Stimulated activated CD4-positive, alpha-beta T cell treated with anti-CD3 and anti-CD28 coated beads, TNF-alpha, amount 100 ng/mL, for 24 hours (primary cell): ENCODE data around the gene KLHL29.
A peak's percentile ranks its signal among the peaks of the same experiment; 100 is the strongest.

Experiments used
- DNase-seq, 3 experiments: peaks; one replicate each; pipeline ENCODE4 v3.0.0-alpha.2; 2020; ENCODE audit warnings: low read depth in 3 of 3

Gene KLHL29

DNA sequence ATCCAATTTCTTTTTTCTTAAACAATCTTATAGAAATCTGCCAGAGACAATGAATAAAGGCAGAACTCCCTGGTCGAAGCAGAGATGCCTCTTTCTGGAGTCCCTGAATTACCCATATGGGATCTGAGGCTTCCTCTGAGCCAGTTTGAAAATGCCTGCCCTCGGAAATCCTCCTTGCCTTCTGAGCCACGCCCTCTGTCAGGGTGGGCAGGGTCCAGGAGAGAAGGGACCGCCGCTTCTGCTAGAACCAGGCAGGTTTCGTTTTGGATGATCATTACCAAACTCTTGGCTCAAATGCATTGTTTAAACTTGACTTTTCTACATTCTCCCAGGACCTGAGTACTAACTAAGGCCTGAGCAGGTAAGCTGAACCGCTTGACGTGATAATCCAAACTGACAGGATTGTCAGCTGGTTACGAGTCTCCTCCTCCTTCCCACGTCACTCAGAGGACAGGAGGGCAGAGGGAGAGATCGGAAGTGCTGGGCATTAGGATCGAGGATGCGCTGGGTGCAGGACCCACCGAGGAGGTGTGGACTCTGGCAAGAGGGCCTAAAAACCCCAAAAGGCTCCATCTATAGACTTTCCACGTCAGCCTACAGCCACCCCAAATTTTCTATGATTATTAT, 128.4 kb downstream of the KLHL29 start:
- no peak for DNase-seq

DNA sequence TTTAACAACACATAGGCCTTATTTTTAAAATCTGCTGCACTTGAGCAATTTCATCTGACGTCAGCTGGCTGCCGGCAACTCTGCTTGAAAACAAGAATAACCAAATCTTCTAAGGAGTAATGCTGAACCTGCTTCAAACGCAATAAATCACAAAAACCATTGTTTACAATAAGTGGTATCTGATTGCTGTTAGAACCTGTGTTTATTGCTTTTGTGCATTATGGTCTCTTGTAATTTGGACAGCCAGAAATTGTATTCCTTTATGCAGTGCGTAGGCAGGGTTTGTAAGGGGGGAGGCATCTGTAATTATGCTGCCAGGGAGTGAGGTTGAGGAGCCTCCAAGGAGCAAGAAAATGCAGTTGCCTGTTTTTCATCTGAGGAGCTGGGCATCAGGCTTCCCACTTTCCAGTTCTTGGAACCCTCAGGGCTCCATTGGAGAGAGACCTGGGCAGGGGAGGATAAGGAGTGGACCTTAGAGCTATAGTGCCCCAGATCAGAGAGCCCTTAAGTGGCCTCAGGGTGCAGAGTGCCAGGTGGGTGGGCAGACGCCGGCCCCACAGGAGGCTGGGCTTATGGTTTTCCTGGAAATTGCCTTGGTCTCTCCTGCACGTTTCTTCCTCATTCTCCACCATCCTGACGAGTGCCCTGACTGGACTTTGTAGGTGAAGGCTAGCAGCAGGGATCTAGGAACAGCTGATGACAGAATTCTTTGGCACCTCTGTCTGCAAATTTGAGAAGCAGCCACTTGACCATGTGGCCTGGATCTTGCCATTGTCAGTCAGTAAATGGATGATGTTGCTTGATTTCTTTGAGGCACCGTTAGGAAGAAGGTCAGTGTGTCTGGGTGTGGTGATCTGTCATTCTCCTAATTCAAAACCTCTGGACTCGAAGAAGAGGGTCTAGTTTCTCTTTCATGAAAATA, 129.2 kb downstream of the KLHL29 start:
- no peak for DNase-seq

DNA sequence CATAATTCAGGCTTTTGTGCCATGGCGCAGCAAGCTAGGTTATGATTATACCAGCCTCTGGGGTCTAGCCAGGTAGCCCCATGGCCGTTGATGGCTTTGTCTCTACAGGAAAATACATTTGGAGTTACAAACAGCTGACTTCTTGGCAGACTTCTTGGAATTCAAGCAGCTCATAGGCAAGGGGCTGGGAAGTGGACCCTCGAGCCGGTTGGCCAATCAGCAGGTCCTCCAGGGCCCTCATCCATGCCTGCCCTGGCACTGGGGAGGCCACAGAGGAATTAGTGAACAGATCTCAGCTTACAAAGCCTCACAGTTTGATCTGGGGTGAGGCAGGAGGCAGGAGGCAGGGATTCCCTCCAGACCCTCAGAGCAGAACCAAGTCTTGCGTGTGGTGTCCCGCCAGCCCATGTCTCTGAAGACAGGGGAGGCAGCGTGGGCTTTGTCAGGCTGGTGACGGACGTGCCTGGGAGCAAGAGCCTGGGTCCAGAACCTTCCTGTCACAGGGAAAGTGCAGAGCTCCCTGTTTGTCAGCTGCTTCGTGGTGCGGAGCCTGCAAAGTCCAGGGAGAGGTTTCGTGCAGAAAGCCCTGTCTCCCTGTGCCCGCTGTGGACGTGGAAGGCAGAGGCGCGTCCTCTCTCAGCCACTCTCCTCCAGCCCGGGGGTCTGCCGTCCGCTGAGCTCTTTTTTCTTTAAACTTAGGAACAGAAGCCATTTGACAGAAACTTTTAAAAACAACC, 131.7 kb downstream of the KLHL29 start:
- no peak for DNase-seq

DNA sequence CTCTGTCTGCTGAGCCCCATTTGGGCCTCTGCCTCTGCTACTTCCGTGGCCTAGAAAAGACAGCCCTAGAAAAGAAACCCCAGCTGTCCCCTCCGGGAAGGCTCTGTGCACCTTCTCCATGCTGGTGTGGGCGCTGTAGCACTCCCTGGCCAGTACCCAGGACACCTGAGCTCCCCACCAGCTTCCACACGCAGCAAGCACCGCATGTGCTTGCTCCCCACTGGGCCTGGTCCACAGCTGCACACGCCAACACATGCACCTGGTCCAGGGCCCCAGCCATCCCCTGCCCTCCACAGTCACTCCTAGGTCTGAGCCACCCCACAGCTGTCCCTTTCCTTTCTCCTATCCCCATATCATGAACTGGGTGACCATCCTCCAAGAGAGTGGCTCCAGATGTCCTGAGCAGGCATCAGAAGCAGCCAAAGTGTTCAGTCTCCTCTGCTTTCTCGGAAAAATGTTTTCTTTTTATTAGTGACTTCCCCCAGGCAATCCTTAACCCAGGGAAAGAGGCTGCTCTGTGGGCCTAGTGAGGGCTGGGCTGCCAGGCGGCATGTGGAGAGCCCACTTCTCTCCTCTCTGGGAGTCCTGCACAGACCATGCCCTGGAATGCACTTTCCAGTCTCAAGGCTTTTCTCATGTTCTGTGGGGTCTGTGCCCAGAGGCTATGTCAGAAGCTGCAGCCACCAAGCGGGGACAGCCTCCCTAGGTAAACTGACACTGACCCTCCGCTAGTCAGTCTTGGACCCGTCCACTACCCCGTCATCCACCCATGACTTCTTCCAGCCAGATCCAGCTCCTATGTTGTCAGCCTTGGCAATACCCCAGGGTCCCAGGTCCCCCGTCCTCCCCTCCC, 133.7 kb downstream of the KLHL29 start:
- no peak for DNase-seq

DNA sequence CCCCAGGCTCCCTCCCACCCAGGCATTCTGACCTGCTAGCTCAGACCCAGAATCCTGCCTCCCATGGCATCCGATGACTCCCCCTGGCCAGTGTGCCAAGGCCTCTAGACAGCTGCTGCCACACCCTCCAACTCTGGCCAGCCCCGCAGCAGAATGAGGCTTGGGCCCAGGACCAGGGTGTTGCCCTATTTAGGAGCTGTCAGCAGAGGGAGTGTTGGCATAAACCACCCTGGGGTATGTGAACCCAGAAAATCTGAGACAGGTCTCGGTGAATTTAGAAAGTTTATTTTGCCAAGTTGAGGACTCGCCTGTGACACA, 134.3 kb downstream of the KLHL29 start:
- DNase-seq: no peak

DNA sequence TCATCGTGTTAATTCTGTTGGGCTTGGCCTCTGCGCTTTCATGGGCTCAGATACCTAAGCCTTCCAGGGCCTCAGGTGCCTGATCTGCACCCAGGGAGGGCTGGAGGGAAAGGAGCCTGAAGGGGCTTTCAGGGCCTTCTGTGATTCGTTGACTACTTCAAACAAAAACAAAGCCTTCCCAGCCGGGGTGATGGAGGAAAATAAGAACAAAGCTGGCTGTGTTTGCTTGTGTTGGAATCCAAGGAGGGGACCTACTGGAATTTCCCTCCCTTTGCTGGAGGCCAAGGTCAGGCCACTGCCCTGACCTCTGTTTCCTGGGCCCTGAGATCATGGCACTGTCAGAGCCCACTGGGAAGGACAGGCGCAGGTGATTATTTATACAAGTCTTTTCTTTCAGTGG, 135.3 kb downstream of the KLHL29 start:
- no peak for DNase-seq

DNA sequence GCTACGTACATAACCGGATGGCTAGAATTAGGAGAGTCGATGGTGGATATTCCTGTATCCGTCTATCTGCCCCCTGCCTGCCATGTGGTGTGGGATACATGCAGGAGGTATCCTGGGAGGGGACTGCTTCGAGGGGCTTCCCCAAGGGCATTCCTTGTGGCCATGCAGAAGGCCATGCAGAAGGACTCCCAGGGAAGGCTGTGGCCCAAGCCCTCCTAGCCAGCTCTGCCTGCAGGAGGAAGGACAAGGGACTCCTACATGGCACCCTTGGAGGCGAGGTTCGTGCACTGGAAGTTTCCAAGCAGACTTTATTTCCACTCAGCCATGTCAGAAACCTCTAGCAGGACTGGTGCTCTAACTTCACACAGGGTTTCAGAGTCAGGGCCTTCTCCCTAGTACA, 136.1 kb downstream of the KLHL29 start:
- no peak for DNase-seq

DNA sequence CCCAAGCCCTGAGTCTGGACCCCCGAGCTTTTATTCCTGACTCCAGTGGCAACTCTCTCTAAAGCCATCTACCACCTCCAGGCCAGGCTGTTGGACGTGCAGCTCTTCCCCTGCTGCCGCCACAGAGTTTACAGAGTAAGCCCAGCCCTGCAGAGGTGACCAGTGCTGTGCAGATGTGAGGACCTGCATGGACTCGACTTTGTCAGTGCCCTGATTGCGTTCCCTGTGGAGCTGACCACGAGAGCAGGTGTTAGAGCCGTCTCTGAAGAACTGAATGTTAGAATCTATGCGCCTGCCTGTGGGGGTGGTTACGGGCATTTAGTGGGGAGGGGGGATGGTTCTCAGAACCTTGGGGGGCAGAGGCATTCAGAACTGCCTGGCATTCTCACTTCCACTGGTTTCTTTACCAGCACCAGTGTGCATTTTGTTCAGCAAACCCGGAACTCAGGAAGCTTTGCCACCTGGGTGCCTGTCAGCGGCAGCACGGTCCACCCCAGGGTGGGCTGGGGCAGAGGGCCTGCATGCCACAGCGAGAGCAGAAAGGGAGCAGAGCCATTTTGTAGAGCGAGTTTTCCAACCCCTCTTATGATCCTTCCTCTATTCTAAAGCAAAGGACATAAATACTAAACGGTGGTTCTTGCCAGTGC, 137.9 kb downstream of the KLHL29 start:
- DNase-seq: no peak

DNA sequence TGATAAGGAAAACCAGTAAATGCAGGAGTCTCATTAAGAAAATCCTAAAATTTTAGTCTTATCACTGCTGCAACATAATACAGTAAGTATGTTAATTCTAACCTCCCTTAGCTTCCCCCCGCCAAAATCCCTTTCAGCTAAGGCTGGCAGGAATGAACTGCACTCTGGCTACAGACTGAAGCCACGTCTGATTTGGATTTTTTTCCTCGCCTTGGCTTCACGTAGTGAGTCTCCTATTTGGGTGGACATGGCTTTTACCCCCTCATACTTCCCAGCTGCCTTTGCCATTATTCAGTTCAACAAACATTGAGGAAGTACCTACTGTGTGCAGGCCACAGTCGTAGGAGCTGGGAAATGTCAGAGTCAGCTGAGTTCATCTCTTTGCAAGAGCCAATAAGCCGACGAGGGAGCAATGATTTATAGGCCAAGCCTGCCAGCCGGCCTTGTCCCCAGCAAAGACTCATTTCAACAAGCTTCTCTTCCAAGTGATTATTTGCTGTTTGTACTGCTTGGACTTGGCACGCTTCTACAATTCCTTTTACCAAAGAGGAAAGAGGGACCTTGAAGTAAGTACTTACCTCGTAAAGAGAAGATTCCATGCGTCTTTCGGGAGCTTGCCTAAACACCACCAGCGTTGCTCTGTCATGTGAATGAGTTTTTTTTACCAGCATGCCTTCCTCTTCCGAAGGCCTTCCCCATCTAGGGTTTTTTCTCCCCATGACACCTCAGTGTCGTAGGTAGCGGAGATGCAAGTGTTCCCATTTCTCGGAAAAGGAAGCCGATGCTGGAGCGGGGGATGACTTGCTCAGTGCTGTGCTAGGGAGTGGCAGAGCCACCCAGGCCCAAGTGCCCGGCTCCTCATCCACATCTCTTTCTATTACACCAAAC, 138.6 kb downstream of the KLHL29 start:
- no peak for DNase-seq

DNA sequence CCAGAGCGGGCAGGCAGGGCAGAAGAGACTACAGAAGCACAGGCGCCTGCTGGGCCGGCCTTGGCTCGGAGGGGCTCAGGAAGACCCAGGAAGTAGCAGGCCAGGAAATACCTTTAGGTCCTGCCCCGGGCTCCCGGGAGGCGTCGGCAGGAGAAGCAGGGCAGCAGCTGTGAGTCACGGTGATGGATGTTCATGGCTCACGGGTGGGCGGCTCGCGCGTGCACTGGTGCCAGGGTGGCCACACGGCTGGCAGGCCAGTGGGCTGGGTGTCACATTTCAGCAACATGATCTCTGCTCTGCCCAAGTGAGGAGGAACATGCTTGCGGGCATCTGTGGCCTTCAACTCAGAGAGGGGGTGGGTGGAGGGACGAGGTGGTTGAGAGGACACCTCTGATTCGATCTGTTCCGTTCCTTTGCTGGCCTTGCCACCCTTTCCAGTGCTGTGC, 139.3 kb downstream of the KLHL29 start:
- no peak for DNase-seq

DNA sequence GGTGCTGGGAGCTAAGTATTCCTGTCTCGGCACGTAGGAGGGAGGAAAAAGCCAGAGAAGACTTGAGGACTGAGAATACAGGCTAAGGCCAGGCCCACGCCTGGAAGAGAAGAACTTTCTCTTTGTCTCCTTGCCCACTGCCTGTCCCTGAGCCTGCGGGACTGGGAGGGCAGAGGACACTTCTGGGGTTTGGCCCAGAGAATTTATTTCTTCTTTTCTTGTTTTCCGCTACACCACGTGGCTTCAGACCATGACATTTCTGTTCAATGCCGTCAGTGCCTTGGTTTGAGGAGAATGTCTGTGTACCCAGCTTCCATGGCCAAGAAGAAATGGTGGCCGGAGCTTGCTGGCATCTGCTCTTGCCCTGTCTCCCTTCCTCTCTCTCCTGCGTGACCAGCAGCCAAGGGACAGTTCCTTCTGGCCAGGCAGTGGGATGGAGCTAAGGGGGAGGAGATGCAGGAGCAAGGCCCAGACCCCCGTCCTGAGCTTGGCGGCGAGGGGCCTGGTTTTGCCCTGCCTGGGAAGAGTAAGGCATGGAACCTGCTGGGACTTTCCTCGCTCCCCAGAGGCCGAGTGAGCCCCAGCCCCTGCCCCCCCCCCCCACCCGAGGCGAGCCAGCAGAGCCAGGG, 140.3 kb downstream of the KLHL29 start:
- no peak for DNase-seq

DNA sequence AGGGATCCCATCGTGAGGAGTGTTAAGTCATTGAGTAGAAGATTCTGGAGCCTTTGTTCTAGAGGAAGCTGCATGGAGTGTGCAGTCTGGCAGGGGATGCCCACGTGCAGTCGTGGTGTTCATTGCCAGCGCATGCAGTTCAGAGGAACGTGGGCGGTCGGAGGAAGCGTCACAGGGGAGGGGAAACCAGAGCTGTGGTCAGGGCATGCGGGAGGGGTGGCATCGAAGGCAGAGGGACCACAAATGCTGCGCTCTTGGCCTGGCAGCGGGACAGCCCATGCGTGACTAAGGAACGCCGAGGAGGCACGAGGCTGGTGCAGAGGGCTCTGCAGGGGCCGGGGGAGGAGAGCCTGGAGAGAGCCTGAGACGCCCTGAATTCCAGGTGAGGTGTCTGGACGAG, 141.1 kb downstream of the KLHL29 start:
- DNase-seq: peak in 2 of 3 experiments; percentile 5 to 11

DNA sequence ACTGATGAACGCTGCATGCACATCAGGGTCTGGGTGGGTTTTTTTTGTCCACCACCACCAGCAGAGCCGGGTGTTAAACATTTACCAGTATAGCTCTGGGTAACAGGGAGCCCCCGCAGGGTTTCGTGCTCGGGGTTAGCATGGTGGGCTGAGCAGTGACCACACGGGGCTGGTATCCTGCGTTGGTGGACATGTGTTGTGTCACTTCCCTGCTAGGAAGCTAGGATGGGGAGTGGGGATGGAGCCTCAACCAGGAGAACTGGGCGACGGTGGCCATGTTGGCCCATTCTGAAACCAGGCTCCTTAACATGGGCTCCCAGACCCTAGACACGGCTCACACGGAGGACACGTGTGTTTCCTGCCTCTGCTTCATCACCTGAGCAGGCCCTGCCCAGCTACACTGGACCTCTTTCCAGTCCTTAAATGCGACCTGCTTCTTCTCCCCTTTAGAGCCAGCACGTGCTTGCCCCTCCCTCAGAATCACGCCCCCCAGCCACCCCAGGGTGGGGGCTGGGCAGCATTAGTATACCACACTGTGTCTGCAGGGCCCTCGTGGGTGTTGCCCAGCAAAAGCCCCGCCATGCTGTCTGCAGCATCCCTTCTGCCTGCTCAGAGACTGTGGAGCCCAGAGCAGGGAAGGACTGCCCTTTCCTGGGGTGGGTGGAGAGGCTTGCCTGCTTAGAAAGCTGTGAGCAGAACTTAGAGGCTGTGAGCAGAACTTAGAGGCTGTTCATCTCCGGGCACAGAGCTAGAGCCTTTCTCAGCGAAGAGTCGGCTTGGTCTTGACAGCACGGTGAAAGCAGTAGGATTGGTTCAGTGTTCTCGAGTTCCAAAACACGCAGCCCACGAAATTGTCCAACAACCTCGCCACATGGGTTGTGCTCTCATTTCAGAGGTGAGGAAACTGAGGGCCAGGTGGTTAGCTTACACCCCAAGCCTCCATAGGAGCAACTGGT, 142.1 kb downstream of the KLHL29 start:
- no peak for DNase-seq

DNA sequence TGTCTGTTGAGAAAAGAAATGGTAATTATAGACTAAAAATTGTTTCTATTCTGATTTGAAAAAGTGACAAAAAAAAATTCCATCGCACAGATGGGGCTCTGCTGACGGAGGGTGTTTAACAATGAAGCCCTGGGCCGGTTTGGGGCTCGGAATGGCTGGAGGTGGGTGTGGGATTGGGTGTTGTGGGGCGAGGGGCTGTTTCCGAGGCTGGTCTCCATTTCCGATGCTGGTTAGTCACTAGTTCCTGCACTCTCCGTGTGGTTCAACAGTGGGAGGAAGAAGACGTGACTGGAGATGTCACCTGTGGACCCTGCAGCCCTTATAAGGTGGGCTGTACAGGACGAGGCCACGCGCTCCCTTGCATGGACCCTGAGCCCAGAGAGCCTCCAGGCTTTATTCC, 143.2 kb downstream of the KLHL29 start:
- no peak for DNase-seq

DNA sequence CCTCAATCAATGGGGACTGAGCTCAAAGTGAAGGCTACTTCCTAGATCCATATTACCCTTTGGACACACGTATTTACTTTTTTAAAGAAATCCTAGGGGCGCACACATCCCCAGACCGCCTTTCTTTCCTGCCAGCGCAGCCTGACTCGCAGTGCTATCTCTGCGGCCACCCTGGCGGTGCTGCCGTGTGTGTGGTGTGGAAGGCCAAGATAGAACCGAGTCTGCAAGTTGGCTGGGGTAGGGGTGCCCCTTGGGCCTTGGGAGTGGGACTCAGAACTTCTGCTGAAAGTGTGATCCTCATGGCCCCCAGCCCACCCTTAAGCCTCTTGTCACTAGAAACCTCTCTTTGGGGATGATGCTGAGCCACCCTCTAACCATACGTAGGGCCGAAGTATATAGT, 143.7 kb downstream of the KLHL29 start:
- DNase-seq: no peak

DNA sequence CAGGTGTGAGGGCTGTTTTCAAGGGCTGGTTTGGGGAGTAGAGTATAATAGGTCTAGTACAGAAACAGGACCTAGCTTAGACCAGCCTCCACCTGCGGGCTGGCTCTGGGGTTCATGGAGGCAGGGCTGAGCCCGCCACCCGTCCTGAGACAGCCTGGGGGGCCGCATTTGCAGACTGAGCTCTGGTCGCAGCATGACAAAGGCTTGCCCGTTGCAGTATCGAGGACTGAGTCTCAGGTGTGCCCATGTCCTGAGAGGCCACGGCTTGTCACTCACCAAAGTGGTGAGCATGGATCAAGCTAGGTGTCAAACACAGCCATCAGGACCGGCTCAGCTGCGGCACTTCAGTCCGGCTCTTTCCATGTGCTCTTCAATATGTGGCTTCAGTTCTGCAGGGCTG, 144.7 kb downstream of the KLHL29 start:
- DNase-seq: no peak

DNA sequence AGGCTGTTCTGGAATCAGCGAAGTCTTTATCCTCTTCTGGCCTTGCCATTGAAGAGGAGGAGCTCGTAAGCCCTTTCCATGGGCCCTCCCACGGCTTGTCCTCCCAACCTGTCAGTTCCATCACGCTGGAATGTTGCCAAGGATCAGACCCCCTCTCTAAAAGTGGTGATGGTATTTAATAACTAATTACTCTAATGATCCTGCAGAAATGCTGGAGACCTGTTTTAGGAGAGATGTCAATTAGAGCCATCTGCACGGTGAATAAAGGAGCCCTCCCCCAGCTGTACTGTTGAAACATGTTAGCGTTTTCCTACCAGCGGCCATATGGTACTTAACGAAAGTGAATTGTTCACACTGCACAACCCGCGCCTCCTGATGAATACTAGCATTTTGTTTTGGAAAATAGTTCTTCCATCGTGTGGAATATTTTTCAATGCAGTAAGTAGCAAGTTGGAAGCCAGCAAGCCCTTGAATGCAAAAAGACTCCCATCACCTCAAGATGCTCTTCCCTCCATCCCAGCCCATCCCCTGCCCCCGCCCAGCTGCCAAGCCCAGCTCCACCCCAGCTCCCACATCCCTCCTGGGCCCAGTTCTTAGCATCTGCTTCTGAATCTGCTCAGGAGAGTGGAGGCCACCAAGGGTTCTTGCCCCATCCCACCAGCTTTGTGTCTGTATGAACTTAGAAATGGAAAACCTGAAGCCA, 145.4 kb downstream of the KLHL29 start:
- no peak for DNase-seq

DNA sequence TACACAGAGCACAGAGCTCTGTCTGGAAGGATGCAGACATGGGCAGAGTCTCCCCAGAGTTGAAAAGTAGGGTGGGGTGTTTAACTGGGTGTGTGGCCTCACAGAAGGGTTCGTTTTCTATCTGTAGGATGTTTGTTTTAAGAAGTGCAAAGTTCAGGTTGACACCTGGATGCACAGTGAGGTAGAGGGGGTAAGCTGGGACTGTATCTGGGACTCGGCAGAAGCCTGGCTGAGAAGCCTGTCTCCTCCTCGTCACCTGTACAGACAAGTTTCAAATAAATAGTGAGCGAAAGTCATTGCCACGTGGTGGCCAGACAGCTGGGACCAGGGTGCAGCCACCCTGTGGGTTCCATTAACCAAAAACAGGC, 145.9 kb downstream of the KLHL29 start:
- DNase-seq: no peak
